ENCODE data around the gene BOD1. TPM values are rescaled to one million over a fixed set of nuclear protein-coding genes. Genes with fewer than 3 reads are reported as not detected.
A peak's percentile ranks its signal among the peaks of the same experiment; 100 is the strongest.

BOD1 gene
- total RNA-seq, 4 donors from 2014 or later: 37.3 to 55.1 (median 44.7) TPM

- TF ChIP-seq CTCF (IDR thresholded peaks at IDR 0.05): no peak
- TF ChIP-seq EP300 (IDR thresholded peaks at IDR 0.05): no peak
- TF ChIP-seq POLR2A (IDR thresholded peaks at IDR 0.05): no peak
- 88 to 89% methylated on average over 3 of the region's 3 CpGs for WGBS, 2 donors
- no peak for DNase-seq (ENCODE audit: low spot score in 2 of 2)
- no peaks in the 10 kb centered on the region for H3K4me1 ChIP-seq
- H3K27ac ChIP-seq: no peak overlapping the region
- no peaks in the 10 kb centered on the region for H3K36me3 ChIP-seq
- H3K4me3 ChIP-seq: no peak overlapping the region
- H3K27me3 ChIP-seq: no peaks in the 10 kb centered on the region
- H3K9me3 ChIP-seq: peaks cover 0 to 27% (median 0%) of the 10 kb centered on the region in 4 donors
Measured at GRCh38 chr5:173655196-173655797, 38.8 kb upstream of the BOD1 start.

DNA sequence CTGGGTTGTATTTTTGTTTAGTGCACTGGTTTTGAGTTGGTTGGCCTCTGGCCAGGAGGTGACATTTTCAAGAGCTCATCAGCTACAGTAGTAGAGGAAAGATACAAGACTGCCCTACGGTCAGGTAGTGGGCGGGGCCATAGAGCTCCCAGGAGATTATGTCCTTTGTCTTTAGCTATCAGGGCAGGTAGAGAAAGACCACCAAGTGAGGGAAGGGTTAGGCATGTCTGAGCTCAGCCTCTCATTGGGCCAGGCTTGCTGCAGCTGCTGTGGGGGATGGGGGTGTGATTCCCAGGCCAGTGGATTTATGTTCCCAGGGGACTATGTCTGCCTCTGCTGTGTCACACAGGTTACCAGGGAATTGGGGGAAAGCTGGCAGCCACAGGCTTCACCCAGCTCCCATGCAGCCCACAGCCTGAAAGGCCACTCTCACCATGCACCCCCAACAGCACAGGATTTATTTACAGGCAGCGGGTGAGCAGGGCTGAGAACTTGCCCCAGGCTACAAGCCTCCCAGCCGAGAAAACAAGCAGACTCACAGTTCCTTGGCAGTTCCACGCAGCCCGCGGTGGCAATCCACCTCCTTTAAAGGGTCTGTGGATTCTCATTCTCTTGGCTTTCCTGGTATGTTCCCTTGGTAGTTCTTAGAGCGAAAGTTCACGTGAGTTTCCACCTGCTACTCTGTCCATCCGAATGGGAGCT is 37.5 kb upstream of the BOD1 start:
- Histone ChIP-seq H3K9me3 (peaks cover 0 to 23% (median 0%) of the 10 kb centered on the region in 4 donors), H3K27me3 (no peaks in the 10 kb centered on the region), H3K36me3 (no peaks in the 10 kb centered on the region), H3K27ac (no peak overlapping the region), H3K4me1 (no peaks in the 10 kb centered on the region), H3K4me3 (no peak overlapping the region)
- WGBS, 2 donors: 82 to 85% methylated on average over 10 of the region's 10 CpGs
- DNase-seq (ENCODE audit: low spot score in 2 of 2): no peak
- TF ChIP-seq POLR2A (IDR thresholded peaks at IDR 0.05) (no peak), CTCF (IDR thresholded peaks at IDR 0.05) (no peak), EP300 (IDR thresholded peaks at IDR 0.05) (no peak)

DNA sequence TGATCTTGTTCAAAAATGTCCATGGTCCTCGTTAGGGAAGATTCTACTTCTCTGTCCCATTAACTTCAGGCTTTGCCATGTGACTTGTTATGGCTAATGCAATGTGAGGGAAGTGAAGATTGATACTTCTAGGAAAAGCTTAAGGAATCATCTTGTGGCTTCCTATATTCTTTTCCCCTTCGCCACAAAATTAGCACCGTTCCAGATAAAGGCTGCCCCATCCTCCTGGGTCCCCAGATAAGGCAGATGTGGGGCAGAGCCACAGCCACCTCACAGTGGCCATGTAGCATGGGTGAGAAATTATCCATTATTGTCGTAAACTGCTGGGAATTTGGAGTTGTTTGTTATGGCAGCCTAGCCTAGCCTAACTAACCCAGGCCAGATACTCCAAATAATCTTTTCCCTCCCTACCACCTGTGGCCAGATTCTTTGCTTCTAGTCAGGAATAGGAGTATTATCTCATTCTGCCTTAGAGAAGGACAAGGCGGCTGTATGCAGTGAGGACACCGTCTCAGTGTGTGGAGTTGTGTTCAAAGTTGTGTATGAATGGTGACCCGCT is 31.9 kb upstream of the BOD1 start:
- H3K27me3 ChIP-seq: no peaks in the 10 kb centered on the region
- WGBS, 2 donors: 86 to 87% methylated on average over 7 of the region's 7 CpGs
- TF ChIP-seq EP300 (IDR thresholded peaks at IDR 0.05) (no peak), POLR2A (IDR thresholded peaks at IDR 0.05) (no peak), CTCF (IDR thresholded peaks at IDR 0.05) (no peak)
- peaks cover 0 to 10% (median 0%) of the 10 kb centered on the region in 4 donors for H3K4me1 ChIP-seq
- H3K36me3 ChIP-seq: no peaks in the 10 kb centered on the region
- no peak overlapping the region for H3K27ac ChIP-seq
- H3K9me3 ChIP-seq: peaks cover 0 to 14% (median 0%) of the 10 kb centered on the region in 4 donors
- no peak for DNase-seq (ENCODE audit: low spot score in 2 of 2)
- no peak overlapping the region for H3K4me3 ChIP-seq

DNA sequence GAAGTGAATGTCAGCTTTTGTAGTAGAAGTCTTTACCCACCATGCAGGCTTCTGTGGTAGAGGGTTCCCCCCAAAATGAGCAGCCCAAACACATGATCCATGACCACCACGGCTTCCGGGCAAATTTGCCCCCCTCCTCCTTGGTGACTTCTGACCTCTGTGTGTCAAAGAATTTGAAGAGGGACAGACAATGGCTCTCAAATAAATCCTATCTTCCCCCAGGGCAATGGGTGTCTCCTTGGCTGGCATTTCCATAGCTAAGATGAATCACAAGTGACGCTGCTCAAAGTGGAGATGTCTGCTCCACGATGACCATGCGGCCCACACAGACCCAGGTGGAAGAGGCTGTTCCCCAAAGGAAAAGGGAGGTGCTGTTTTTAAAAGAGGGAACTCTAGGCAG is 30.2 kb upstream of the BOD1 start:
- Histone ChIP-seq H3K4me3 (no peak overlapping the region), H3K36me3 (no peaks in the 10 kb centered on the region), H3K27me3 (no peaks in the 10 kb centered on the region), H3K9me3 (no peaks in the 10 kb centered on the region), H3K27ac (peak overlapping the region in 1 of 4 donors; percentile 65), H3K4me1 (peaks cover 0 to 10% (median 0%) of the 10 kb centered on the region in 4 donors)
- TF ChIP-seq EP300 (IDR thresholded peaks at IDR 0.05) (no peak), CTCF (IDR thresholded peaks at IDR 0.05) (no peak), POLR2A (IDR thresholded peaks at IDR 0.05) (no peak)
- no peak for DNase-seq (ENCODE audit: low spot score in 2 of 2)
- 58 to 69% methylated on average over 5 of the region's 5 CpGs for WGBS, 2 donors
